Type B pancreatic cell (in vitro differentiated cells): ENCODE results near the gene ERICH6. TPM values are rescaled to one million over a fixed set of nuclear protein-coding genes. Genes with fewer than 3 reads are reported as not detected.

Experiments
- DNase-seq: peaks from one replicate; pipeline ENCODE4 v3.0.0; 2021; ENCODE audit warnings: mixed read lengths; ENCODE audit not compliant: unreplicated experiment; ENCODE audit errors: extremely low spot score
- H3K27ac Mint-ChIP-seq: 2 replicates; pipeline ENCODE4 v1.8.0; 2021; ENCODE audit warnings: mild to moderate bottlenecking, mixed read lengths
- H3K27me3 Mint-ChIP-seq: 2 replicates; pipeline ENCODE4 v1.8.0; 2021; ENCODE audit warnings: mixed read lengths
- H3K36me3 Mint-ChIP-seq: 2 replicates; pipeline ENCODE4 v1.8.0; 2021; ENCODE audit warnings: mixed read lengths
- H3K4me1 Mint-ChIP-seq: one replicate; pipeline ENCODE4 v1.8.0; 2021; ENCODE audit warnings: mixed read lengths; ENCODE audit not compliant: unreplicated experiment
- H3K4me3 Mint-ChIP-seq: 2 replicates; pipeline ENCODE4 v1.8.0; 2021; ENCODE audit warnings: mild to moderate bottlenecking, mixed read lengths
- H3K9me3 Mint-ChIP-seq: 2 replicates; pipeline ENCODE4 v1.8.0; 2021; ENCODE audit warnings: mixed read lengths
- total RNA-seq: library from RNA; stranded (reverse); gene quantifications from 2 replicates; pipeline ENCODE4 v1.2.1, GENCODE V29; 2021; ENCODE audit warnings: low replicate concordance
- TF ChIP-seq, protein P1 (sequence below): fragments of 200-600 bp; sonication (generic); conservative IDR thresholded peaks from 2 replicates; pipeline ENCODE4 v1.5.0; 2021; ENCODE audit warnings: antibody characterized with exemption, mild to moderate bottlenecking

The ERICH6 gene
- total RNA-seq, 1 donor from 2014 or later, result not detected

DNA sequence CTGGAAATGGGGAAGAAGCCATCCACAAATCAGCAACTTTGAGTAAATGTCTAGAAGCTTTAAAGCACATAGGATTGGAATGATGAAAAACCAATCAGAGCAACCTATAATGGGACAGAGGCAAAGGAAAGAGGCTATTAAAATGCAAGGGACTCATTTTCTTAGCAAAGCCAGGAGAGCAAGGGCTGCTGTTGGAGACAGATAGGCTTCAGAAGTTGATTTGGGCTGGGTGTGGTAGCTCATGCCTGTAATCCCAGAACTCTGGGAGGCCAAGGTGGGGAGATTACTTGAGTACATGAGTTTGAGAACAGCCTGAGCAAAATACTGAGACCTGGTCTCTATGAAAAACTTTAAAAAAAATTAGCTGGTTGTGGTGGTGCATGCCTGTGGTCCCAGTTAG is 16.1 kb downstream of the ERICH6 start:
- no peak for DNase-seq
- Mint-ChIP-seq H3K27ac (no peak overlapping the region), H3K4me1 (no peaks in the 10 kb centered on the region), H3K27me3 (no peaks in the 10 kb centered on the region), H3K9me3 (no peaks in the 10 kb centered on the region), H3K36me3 (no peaks in the 10 kb centered on the region), H3K4me3 (no peak overlapping the region)
- TF ChIP-seq, protein P1, sequence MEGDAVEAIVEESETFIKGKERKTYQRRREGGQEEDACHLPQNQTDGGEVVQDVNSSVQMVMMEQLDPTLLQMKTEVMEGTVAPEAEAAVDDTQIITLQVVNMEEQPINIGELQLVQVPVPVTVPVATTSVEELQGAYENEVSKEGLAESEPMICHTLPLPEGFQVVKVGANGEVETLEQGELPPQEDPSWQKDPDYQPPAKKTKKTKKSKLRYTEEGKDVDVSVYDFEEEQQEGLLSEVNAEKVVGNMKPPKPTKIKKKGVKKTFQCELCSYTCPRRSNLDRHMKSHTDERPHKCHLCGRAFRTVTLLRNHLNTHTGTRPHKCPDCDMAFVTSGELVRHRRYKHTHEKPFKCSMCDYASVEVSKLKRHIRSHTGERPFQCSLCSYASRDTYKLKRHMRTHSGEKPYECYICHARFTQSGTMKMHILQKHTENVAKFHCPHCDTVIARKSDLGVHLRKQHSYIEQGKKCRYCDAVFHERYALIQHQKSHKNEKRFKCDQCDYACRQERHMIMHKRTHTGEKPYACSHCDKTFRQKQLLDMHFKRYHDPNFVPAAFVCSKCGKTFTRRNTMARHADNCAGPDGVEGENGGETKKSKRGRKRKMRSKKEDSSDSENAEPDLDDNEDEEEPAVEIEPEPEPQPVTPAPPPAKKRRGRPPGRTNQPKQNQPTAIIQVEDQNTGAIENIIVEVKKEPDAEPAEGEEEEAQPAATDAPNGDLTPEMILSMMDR, result no peak

DNA sequence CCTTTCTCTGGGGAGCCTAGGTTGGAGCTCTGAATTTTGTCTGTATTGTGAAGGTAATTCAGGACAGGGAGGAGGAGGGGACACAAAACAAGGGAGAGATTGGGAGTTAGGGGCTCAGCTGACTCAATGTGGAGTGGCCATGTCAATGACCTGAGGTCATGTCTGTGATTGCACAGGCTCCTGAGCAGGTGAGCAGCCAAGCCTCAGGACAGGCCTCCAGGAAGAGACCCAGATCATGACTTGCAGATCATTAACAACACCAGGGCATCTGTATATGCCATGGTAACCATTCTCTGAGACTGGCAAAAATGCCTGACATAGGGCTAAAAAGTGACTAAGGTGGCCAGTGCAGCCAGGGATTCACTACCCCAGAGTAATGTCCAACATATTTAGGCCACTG is 20.9 kb downstream of the ERICH6 start:
- Mint-ChIP-seq H3K27me3 (no peaks in the 10 kb centered on the region), H3K9me3 (no peaks in the 10 kb centered on the region), H3K4me1 (no peaks in the 10 kb centered on the region), H3K36me3 (no peaks in the 10 kb centered on the region), H3K4me3 (no peak overlapping the region), H3K27ac (no peak overlapping the region)
- TF ChIP-seq, protein P1, result no peak
- DNase-seq, result no peak

DNA sequence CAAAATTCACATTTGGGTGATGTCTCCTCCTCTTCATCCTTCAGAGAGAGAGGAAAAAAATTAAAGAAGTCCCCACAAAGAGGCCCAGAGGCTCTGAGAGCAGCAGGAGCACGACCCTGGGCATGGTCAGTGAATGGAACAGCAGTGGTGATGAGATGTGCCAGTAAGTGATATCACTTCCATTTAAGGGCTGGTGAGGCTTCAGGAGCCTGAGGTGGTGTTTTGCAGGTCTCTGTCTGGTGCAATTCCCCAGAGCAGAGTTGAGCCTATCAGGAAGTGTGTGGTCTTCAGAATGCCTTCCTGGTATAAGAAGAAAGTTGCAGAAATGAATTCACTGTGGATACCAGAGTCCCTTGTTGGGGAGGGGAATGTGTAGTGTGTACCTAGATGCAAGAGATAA is 21.4 kb downstream of the ERICH6 start:
- DNase-seq, result no peak
- no peak overlapping the region for H3K27ac Mint-ChIP-seq
- H3K4me3 Mint-ChIP-seq, result no peak overlapping the region
- TF ChIP-seq, protein P1, result no peak
- H3K9me3 Mint-ChIP-seq, result no peaks in the 10 kb centered on the region
- H3K4me1 Mint-ChIP-seq, result no peaks in the 10 kb centered on the region
- H3K27me3 Mint-ChIP-seq, result no peaks in the 10 kb centered on the region
- no peaks in the 10 kb centered on the region for H3K36me3 Mint-ChIP-seq

DNA sequence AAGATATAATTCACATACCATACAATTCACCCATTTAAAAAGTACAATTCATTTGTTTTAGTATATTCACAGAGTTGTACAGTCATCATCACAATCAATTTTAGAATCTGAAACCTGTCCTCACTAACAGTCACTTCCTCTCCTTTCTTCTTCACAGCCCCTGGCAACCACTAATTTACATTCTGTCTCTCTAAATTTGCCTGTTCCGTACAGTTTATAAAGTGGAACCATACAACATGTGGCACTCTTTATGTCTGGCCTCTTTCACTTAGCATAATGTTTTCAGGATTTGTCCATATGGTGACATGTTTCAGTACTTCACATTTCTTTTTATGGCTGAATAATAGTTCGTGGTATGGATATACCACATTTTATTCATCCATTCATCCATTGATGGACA is 22.7 kb downstream of the ERICH6 start:
- Mint-ChIP-seq H3K4me1 (no peaks in the 10 kb centered on the region), H3K27ac (no peak overlapping the region), H3K9me3 (no peaks in the 10 kb centered on the region), H3K27me3 (no peaks in the 10 kb centered on the region), H3K4me3 (no peak overlapping the region), H3K36me3 (no peaks in the 10 kb centered on the region)
- TF ChIP-seq, protein P1, result no peak
- DNase-seq, result no peak

DNA sequence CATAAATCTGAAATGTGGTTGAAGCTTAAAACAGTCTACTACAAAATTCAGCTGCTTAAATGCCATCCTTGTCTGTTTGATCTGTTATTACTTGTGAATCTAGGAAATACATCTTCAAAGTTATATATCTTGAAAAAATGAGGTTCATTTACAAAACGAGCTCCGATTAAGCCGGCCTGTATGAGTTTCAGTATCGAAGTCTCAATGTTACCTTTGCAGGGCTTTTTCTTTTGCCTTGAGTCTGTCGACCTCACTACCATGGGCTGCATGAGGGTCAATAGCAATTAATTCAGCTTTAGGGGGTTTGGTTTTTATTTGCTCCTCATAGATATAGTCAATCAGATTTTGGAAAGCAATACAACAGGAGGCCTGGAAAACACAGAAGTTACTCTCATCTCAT is 23.2 kb downstream of the ERICH6 start:
- H3K36me3 Mint-ChIP-seq, result no peaks in the 10 kb centered on the region
- no peak overlapping the region for H3K4me3 Mint-ChIP-seq
- H3K27ac Mint-ChIP-seq, result no peak overlapping the region
- H3K27me3 Mint-ChIP-seq, result no peaks in the 10 kb centered on the region
- no peaks in the 10 kb centered on the region for H3K9me3 Mint-ChIP-seq
- DNase-seq, result no peak
- TF ChIP-seq, protein P1, result no peak
- H3K4me1 Mint-ChIP-seq, result no peaks in the 10 kb centered on the region

DNA sequence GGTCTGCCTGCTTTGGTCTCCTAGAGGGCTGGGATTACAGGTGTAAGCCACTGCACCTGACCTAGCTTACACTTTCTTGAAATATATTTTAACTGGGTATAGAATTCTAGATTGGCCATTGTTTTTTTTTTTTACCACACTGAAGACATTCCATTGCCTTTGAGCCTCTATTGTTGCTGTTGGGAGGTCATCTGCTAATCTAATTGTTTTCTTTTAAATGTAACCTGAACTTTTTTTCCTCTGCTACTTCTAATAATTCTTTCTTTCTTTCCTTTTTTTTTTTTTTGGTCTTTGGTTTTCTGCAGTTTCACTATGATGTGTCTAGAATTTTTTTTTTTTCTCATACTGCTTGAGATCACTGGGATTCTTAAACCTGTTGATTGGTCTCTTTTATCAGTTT is 28.1 kb downstream of the ERICH6 start:
- TF ChIP-seq, protein P1, result no peak
- Mint-ChIP-seq H3K27ac (no peak overlapping the region), H3K27me3 (peaks cover 4% of the 10 kb centered on the region), H3K4me1 (no peaks in the 10 kb centered on the region), H3K9me3 (no peaks in the 10 kb centered on the region), H3K4me3 (no peak overlapping the region), H3K36me3 (no peaks in the 10 kb centered on the region)
- no peak for DNase-seq
